ENCODE data around the gene NEGR1.

The NEGR1 gene

DNA sequence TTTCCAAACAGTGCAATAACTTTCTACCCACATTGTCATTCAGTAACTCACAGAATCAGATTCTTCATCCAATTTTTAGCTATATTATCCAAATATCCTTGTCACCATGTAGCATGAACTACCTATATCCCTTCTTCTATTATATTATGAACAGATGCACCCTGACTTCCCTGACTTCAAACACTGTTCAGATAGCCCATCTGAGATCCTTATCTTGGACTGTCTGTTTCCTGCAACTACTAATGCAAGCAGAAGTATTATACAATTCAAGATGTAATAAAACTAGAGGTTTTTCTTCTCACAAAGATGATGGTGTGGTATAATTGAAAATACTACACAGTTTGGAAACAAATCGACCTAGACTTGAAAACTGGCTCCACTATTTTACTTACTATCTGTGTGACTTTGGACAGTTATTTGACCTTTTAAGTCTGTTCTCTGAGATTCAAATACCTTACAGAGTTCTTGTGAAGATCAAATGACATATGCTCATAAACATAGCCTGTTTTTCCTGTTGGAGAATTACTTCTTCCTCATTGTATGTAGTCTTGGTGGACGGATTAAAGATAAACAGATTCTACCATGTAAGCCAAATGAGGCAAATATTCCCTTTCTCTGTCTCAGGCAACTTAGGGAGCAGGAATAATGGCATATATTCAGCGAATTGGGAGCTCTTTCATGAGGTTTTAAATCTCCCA is 793.6 kb downstream of the NEGR1 start:
- DNase-seq (ENCODE audit: low read depth in 2 of 2): no peak

- DNase-seq (ENCODE audit: low read depth in 2 of 2): no peak
Observed at GRCh38 chr1:71473331-71473730, 809.0 kb downstream of the NEGR1 start.

- no peak for DNase-seq (ENCODE audit: low read depth in 2 of 2)
Observed at GRCh38 chr1:71465093-71465492, 817.2 kb downstream of the NEGR1 start.

GRCh38 chr1:71464016-71464415 is 818.3 kb downstream of the NEGR1 start:
- DNase-seq (ENCODE audit: low read depth in 2 of 2): no peak

- no peak for DNase-seq (ENCODE audit: low read depth in 2 of 2)
Observed at GRCh38 chr1:71463144-71463543, 819.2 kb downstream of the NEGR1 start.

DNA sequence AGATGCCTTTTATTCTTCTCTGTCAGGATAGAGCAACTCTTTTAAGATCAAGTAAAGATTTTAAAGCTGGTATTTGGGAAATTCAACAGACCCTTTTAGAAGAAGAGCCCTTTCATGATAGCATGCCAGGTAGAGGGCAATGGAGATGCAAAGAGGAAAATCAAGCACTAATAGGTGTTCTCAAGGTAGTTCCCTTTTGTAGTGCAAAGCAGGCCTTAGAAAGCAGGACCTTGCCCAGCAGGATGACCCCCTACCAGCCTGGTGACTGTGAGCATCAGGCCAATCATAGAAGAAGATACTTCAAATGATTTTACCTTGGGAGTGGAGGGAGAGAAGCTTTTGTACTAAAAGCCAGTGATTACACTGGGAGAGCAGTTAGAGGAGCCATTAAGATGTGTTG is 820.1 kb downstream of the NEGR1 start:
- no peak for DNase-seq (ENCODE audit: low read depth in 2 of 2)

GRCh38 chr1:71461416-71461815 is 820.9 kb downstream of the NEGR1 start:
- DNase-seq (ENCODE audit: low read depth in 2 of 2): no peak

- DNase-seq (ENCODE audit: low read depth in 2 of 2): no peak
Observed at GRCh38 chr1:71448444-71448843, 833.9 kb downstream of the NEGR1 start.

DNA sequence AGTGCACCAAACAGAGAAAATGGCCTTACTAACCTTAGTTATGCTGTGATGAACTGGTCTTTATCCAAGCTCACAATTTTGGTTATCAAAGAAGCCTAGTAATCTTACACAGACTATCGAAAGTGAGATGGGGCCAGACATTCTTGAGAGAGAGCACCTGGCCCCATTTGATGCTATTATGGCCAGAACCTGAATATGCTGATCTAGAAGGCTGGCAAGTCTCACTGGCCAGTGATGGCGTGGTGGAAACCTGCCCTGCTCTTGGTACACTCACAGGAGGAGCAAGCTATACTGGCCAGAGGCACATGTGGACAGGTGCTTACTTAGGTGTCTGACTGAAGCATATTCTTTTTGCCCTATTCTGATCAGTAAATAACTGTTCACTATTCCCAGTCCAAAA is 843.7 kb downstream of the NEGR1 start:
- no peak for DNase-seq (ENCODE audit: low read depth in 2 of 2)

DNA sequence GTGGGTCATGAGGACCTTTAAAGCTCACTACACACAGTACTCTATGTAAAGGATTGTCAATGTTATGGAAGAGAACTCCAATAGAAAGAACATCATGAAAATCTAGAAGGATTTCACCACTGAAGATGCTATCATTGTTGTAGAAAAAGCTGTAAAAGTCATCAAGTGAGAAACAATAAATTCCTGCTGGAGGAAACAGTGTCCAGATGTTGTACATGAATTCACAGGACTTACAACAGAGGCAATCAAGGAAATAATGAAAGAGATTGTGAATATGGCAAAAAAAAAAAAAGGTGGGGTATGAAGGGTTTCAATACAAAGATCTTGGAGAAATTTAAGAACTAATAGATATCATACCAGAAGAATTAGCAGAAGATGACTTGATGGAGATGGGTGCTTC is 846.4 kb downstream of the NEGR1 start:
- no peak for DNase-seq (ENCODE audit: low read depth in 2 of 2)

GRCh38 chr1:71434240-71434639 is 848.1 kb downstream of the NEGR1 start:
- no peak for DNase-seq (ENCODE audit: low read depth in 2 of 2)

DNA sequence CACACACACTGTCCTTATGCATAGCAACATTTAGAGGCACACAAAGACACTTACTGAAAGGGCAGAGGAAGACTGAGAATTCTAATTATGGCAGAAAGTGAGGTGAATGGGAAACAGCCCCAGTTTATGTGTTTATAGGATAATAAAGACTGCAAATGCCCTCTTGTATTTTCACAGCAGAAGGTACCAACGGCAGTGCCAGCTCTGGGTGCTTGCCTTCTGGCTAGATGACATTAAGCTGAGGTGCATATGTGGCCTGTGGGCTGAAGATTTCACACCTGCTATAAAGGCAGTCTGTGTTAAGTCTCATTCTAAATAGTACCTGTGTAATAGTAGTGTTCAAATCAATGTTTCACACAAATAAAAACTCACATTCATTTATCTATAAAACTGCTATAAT is 854.3 kb downstream of the NEGR1 start:
- no peak for DNase-seq (ENCODE audit: low read depth in 2 of 2)

DNA sequence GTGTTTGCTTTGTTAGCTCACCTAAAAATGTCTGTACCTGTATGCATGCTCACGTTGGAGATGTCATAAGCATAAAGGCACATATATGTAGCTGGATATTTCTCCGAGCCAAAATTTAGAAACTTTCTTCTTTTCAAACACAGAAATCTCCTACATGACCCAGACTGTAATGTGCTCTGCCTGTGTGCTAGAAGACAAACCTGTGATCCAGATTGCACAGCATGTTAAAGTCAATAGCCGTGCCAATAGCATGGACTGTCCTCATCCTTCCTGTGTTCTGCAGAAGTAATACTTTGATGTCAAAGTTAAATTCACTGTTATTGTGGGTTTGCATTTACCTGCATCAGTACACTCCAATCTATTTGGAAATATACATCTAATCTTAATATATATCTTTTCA is 855.3 kb downstream of the NEGR1 start:
- DNase-seq (ENCODE audit: low read depth in 2 of 2): no peak

GRCh38 chr1:71424536-71424935 is 857.8 kb downstream of the NEGR1 start:
- no peak for DNase-seq (ENCODE audit: low read depth in 2 of 2)

DNA sequence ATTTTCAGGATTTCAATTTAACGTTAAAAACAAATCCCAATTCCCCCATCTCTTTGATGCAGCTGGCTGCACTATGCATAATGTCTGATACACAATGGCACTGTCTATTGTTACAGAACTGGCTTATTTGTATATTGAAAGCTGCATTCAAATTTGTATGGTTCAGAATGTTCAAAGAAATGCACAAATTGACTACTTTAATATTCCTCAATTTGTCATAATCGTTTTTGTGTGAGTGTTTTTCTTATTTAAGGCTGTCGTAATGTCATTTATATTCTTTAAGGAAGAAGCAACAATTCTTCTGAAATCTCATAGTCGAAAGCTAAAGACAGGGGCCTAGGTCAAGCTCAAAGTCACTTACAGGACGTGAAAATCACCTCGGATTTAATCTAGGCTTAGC is 860.1 kb downstream of the NEGR1 start:
- no peak for DNase-seq (ENCODE audit: low read depth in 2 of 2)

DNA sequence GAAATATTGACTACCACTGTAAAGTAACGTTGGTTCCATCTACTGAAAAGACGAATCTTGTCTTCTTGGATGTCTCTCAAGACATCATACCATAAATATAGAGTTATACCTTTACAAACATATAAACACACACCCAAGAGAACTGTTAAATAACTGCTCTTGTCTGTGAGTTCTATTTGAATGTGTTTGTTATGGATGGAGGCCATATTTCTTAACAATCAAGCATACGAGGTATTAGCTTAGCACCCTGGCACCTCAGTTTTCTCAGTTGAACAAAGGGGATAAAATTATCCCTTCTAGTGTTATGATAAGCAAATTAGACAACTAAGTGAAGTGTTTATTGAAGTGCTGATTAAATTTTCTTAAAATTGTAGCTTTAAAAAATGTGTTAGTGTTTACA is 864.9 kb downstream of the NEGR1 start:
- DNase-seq (ENCODE audit: low read depth in 2 of 2): no peak

GRCh38 chr1:71414179-71414578 is 868.2 kb downstream of the NEGR1 start:
- DNase-seq (ENCODE audit: low read depth in 2 of 2): no peak

GRCh38 chr1:71413441-71414175 is 868.7 kb downstream of the NEGR1 start:
- DNase-seq (ENCODE audit: low read depth in 2 of 2): no peak

GRCh38 chr1:71400050-71400449 is 882.3 kb downstream of the NEGR1 start:
- DNase-seq (ENCODE audit: low read depth in 2 of 2): no peak

- DNase-seq (ENCODE audit: low read depth in 2 of 2): no peak
Observed at GRCh38 chr1:71399594-71399993, 882.7 kb downstream of the NEGR1 start.

- no peak for DNase-seq (ENCODE audit: low read depth in 2 of 2)
Observed at GRCh38 chr1:71393301-71393700, 889.0 kb downstream of the NEGR1 start.

DNA sequence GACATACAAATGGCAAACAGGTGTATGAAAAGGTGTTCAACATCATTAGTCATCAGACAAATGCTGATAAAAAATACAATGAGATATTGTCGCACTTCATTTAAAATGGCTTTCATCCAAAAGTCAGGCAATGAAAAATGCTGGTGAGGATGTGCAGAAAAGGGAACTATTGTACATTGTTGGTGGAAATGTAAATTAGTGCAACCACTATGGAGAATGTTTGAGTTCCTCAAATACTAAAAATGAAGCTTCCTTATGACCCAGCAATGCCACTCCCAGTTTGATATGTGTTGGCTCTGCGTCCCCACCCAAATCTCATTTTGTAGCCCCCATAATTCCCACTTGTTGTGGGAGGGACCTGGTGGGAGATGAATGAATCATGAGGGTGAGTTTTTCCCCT is 891.8 kb downstream of the NEGR1 start:
- no peak for DNase-seq (ENCODE audit: low read depth in 2 of 2)

DNA sequence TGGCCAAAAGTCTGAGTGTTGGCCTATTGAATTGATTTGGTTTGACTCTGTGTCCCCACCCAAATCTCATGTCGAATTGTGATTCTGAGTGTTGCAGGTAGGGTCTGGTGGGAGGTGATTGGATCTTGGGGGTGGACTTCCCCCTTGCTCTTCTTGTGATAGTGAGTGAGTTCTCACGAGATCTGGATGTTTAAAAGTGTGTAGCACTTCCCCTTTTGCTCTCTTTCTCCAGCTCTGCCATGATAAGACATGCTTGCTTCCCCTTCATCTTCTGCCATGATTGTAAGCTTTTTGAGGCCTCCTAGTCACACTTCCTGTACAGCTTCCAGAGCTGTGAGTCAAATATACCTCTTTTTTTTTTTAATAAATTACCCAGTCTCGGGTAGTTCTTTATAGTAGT is 904.5 kb downstream of the NEGR1 start:
- no peak for DNase-seq (ENCODE audit: low read depth in 2 of 2)

DNA sequence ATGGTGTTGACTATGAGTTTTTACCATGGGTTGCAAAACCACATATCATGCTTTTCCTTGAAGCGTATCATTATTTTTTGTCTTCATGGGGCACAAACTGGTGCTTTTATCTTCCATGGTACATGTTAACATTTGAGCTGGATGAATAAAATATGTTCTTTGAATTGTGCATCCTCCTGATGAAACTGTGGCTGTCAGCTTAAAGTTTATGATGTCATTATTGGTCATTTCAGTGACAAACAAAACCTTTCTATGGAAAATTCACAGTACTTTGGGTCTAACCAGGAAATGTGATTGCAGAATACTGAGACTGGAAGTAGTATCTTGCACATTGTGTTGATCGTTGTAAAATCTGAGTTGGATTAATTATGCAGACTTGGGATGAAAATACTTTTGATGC is 909.8 kb downstream of the NEGR1 start:
- no peak for DNase-seq (ENCODE audit: low read depth in 2 of 2)
